Measurements from ENCODE around the gene AKAP6. TPM values are rescaled to one million over a fixed set of nuclear protein-coding genes. Genes with fewer than 3 reads are reported as not detected.

The AKAP6 gene
- total RNA-seq, 1 donor from 2014 or later: 2.8 TPM

- Mint-ChIP-seq H3K27ac (ENCODE audit: unreplicated experiment) (no peak overlapping the region), H3K36me3 (ENCODE audit: low read depth, unreplicated experiment) (no peaks in the 10 kb centered on the region), H3K4me3 (ENCODE audit: unreplicated experiment) (no peak overlapping the region), H3K9me3 (ENCODE audit: unreplicated experiment) (no peaks in the 10 kb centered on the region), H3K4me1 (ENCODE audit: low read depth, unreplicated experiment) (no peaks in the 10 kb centered on the region), H3K27me3 (ENCODE audit: low read depth, unreplicated experiment) (peaks cover 3% of the 10 kb centered on the region)
- H3K4me1 ChIP-seq (ENCODE audit: insufficient read depth, low read length): no peaks in the 10 kb centered on the region
- FAIRE-seq (no peak), DNase-seq (ENCODE audit: low read depth) (no peak)
- no peaks in the 10 kb centered on the region for H3K79me2 ChIP-seq (ENCODE audit: insufficient read depth, low read length)
- no peaks in the 10 kb centered on the region for H3K36me3 ChIP-seq (ENCODE audit: insufficient read depth, low read length)
- no peak overlapping the region for H2AFZ ChIP-seq (ENCODE audit: low read depth, low read length)
- H3K27ac ChIP-seq (ENCODE audit: low read depth, low read length): no peak overlapping the region
- no peak overlapping the region for H3K4me2 ChIP-seq (ENCODE audit: low read length)
- no peaks in the 10 kb centered on the region for H4K20me1 ChIP-seq (ENCODE audit: insufficient read depth, low read length)
- no peak overlapping the region for H3K4me3 ChIP-seq (ENCODE audit: insufficient read depth, low read depth, low read length)
- no peak overlapping the region for H3K9ac ChIP-seq (ENCODE audit: low read length)
- no peaks in the 10 kb centered on the region for H3K9me3 ChIP-seq (ENCODE audit: insufficient read depth, low read depth, low read length)
- no peaks in the 10 kb centered on the region for H3K27me3 ChIP-seq (ENCODE audit: insufficient read depth, low read length)
- TF ChIP-seq, protein P1, sequence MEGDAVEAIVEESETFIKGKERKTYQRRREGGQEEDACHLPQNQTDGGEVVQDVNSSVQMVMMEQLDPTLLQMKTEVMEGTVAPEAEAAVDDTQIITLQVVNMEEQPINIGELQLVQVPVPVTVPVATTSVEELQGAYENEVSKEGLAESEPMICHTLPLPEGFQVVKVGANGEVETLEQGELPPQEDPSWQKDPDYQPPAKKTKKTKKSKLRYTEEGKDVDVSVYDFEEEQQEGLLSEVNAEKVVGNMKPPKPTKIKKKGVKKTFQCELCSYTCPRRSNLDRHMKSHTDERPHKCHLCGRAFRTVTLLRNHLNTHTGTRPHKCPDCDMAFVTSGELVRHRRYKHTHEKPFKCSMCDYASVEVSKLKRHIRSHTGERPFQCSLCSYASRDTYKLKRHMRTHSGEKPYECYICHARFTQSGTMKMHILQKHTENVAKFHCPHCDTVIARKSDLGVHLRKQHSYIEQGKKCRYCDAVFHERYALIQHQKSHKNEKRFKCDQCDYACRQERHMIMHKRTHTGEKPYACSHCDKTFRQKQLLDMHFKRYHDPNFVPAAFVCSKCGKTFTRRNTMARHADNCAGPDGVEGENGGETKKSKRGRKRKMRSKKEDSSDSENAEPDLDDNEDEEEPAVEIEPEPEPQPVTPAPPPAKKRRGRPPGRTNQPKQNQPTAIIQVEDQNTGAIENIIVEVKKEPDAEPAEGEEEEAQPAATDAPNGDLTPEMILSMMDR (IDR thresholded peaks at IDR 0.05; ENCODE audit: insufficient read depth, low read depth, low read length): no peak
- TF ChIP-seq EZH2 (IDR thresholded peaks at IDR 0.05; ENCODE audit: insufficient read depth, low read length): no peak
These were observed 205.0 kb downstream of the AKAP6 start for GRCh38 chr14:32534145-32534544.

DNA sequence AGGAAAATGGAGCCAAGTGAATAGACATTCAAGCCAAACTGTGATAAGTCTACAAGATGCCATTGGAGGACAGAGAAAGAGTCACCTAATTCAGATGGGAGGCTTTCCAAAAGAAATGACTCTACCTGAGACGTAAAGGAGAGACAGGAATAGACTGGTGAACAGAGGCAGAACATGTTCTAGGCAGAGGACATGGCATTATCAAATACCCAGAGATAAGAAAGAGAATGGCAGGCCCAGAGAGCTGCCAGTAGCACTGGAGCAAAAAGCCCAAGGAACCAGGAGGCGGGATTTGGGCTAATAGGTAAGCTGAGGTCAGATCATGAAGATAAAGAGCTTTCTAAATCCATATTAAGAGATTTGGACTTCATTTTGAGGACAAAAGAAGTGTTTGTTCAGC lies 207.1 kb downstream of the AKAP6 start:
- no peaks in the 10 kb centered on the region for H3K9me3 ChIP-seq (ENCODE audit: insufficient read depth, low read depth, low read length)
- no peak for DNase-seq (ENCODE audit: low read depth)
- H3K9ac ChIP-seq (ENCODE audit: low read length): no peak overlapping the region
- H3K79me2 ChIP-seq (ENCODE audit: insufficient read depth, low read length): no peaks in the 10 kb centered on the region
- H3K27me3 ChIP-seq (ENCODE audit: insufficient read depth, low read length): no peaks in the 10 kb centered on the region
- no peaks in the 10 kb centered on the region for H3K36me3 Mint-ChIP-seq (ENCODE audit: low read depth, unreplicated experiment)
- H3K36me3 ChIP-seq (ENCODE audit: insufficient read depth, low read length): no peaks in the 10 kb centered on the region
- H3K4me1 Mint-ChIP-seq (ENCODE audit: low read depth, unreplicated experiment): no peaks in the 10 kb centered on the region
- no peaks in the 10 kb centered on the region for H3K4me1 ChIP-seq (ENCODE audit: insufficient read depth, low read length)
- no peak overlapping the region for H3K4me3 Mint-ChIP-seq (ENCODE audit: unreplicated experiment)
- H3K27me3 Mint-ChIP-seq (ENCODE audit: low read depth, unreplicated experiment): peaks cover 3% of the 10 kb centered on the region
- no peak overlapping the region for H3K4me3 ChIP-seq (ENCODE audit: insufficient read depth, low read depth, low read length)
- no peaks in the 10 kb centered on the region for H4K20me1 ChIP-seq (ENCODE audit: insufficient read depth, low read length)
- no peak overlapping the region for H3K27ac Mint-ChIP-seq (ENCODE audit: unreplicated experiment)
- H3K9me3 Mint-ChIP-seq (ENCODE audit: unreplicated experiment): no peaks in the 10 kb centered on the region
- no peak for FAIRE-seq
- H2AFZ ChIP-seq (ENCODE audit: low read depth, low read length): no peak overlapping the region
- no peak overlapping the region for H3K27ac ChIP-seq (ENCODE audit: low read depth, low read length)
- no peak overlapping the region for H3K4me2 ChIP-seq (ENCODE audit: low read length)
- no peak for TF ChIP-seq EZH2 (IDR thresholded peaks at IDR 0.05; ENCODE audit: insufficient read depth, low read length)
- TF ChIP-seq, protein P1 (IDR thresholded peaks at IDR 0.05; ENCODE audit: insufficient read depth, low read depth, low read length): no peak

- no peaks in the 10 kb centered on the region for H3K9me3 ChIP-seq (ENCODE audit: insufficient read depth, low read depth, low read length)
- DNase-seq (ENCODE audit: low read depth) (no peak), FAIRE-seq (no peak)
- no peaks in the 10 kb centered on the region for H3K4me1 Mint-ChIP-seq (ENCODE audit: low read depth, unreplicated experiment)
- no peaks in the 10 kb centered on the region for H3K36me3 Mint-ChIP-seq (ENCODE audit: low read depth, unreplicated experiment)
- no peaks in the 10 kb centered on the region for H3K79me2 ChIP-seq (ENCODE audit: insufficient read depth, low read length)
- no peak overlapping the region for H3K27ac Mint-ChIP-seq (ENCODE audit: unreplicated experiment)
- H3K9ac ChIP-seq (ENCODE audit: low read length): no peak overlapping the region
- H3K9me3 Mint-ChIP-seq (ENCODE audit: unreplicated experiment): no peaks in the 10 kb centered on the region
- H2AFZ ChIP-seq (ENCODE audit: low read depth, low read length): no peak overlapping the region
- no peak overlapping the region for H3K4me2 ChIP-seq (ENCODE audit: low read length)
- H3K27ac ChIP-seq (ENCODE audit: low read depth, low read length): no peak overlapping the region
- no peak overlapping the region for H3K4me3 Mint-ChIP-seq (ENCODE audit: unreplicated experiment)
- H3K27me3 Mint-ChIP-seq (ENCODE audit: low read depth, unreplicated experiment): peaks cover 3% of the 10 kb centered on the region
- TF ChIP-seq, protein P1 (IDR thresholded peaks at IDR 0.05; ENCODE audit: insufficient read depth, low read depth, low read length): no peak
- TF ChIP-seq EZH2 (IDR thresholded peaks at IDR 0.05; ENCODE audit: insufficient read depth, low read length): no peak
- no peaks in the 10 kb centered on the region for H3K4me1 ChIP-seq (ENCODE audit: insufficient read depth, low read length)
- H3K36me3 ChIP-seq (ENCODE audit: insufficient read depth, low read length): no peaks in the 10 kb centered on the region
- H3K27me3 ChIP-seq (ENCODE audit: insufficient read depth, low read length): no peaks in the 10 kb centered on the region
- H4K20me1 ChIP-seq (ENCODE audit: insufficient read depth, low read length): no peaks in the 10 kb centered on the region
- H3K4me3 ChIP-seq (ENCODE audit: insufficient read depth, low read depth, low read length): no peak overlapping the region
These were observed 208.1 kb downstream of the AKAP6 start for GRCh38 chr14:32537166-32537565.
